MM.1S (cell line): ENCODE results near the gene CRB1.

Experiments
- DNase-seq: peaks from one replicate; pipeline ENCODE4 v3.0.0-alpha.2; 2015
- H2AFZ ChIP-seq: fragments of 300-600 bp; sonication (generic); 2 replicates; pipeline ENCODE4 v1.6.0; 2016; ENCODE audit warnings: antibody characterized with exemption, low read length
- H3F3A ChIP-seq: fragments of 300-600 bp; sonication (generic); 2 replicates; pipeline ENCODE4 v1.6.1; 2016; ENCODE audit warnings: mild to moderate bottlenecking, antibody characterized with exemption, low read length, moderate library complexity, mixed read lengths; ENCODE audit not compliant: insufficient read depth
- H3K27ac ChIP-seq: fragments of 300-600 bp; sonication (generic); 2 replicates; pipeline ENCODE4 v1.5.1; 2016; ENCODE audit warnings: mild to moderate bottlenecking, low read length
- H3K27me3 ChIP-seq: fragments of 300-600 bp; sonication (generic); replicated peaks from 2 replicates; pipeline ENCODE4 v1.6.0; 2016; ENCODE audit warnings: low read length; ENCODE audit not compliant: insufficient read depth
- H3K36me3 ChIP-seq: fragments of 300-600 bp; sonication (generic); replicated peaks from 2 replicates; pipeline ENCODE4 v1.6.1; 2016; ENCODE audit warnings: mild to moderate bottlenecking, low read length, mixed read lengths; ENCODE audit not compliant: insufficient read depth
- H3K4me1 ChIP-seq: fragments of 300-600 bp; sonication (generic); 2 replicates; pipeline ENCODE4 v1.6.1; 2016; ENCODE audit warnings: low read length, mixed read lengths
- H3K4me2 ChIP-seq: fragments of 300-600 bp; sonication (generic); 2 replicates; pipeline ENCODE4 v1.6.0; 2016; ENCODE audit warnings: low read depth, low read length
- H3K4me3 ChIP-seq: fragments of 300-600 bp; sonication (generic); 2 replicates; pipeline ENCODE4 v1.5.1; 2016; ENCODE audit warnings: low read length, mixed read lengths
- H3K79me2 ChIP-seq: fragments of 300-600 bp; sonication (generic); 2 replicates; pipeline ENCODE4 v1.6.1; 2016; ENCODE audit warnings: mixed run types, low read length, mixed read lengths
- H3K9ac ChIP-seq: fragments of 300-600 bp; sonication (generic); 2 replicates; pipeline ENCODE4 v1.6.1; 2016; ENCODE audit warnings: low read length, mixed read lengths
- H3K9me2 ChIP-seq: fragments of 300-600 bp; sonication (generic); replicated peaks from 2 replicates; pipeline ENCODE4 v1.6.1; 2016; ENCODE audit warnings: mild to moderate bottlenecking, low read length, mixed read lengths; ENCODE audit not compliant: insufficient read depth
- H3K9me3 ChIP-seq: fragments of 300-600 bp; sonication (generic); replicated peaks from 2 replicates; pipeline ENCODE4 v1.6.1; 2016; ENCODE audit warnings: mild to moderate bottlenecking, low read length, mixed read lengths; ENCODE audit not compliant: insufficient read depth
- H4K20me1 ChIP-seq: fragments of 300-600 bp; sonication (generic); 2 replicates; pipeline ENCODE4 v1.6.1; 2016; ENCODE audit warnings: mild to moderate bottlenecking, low read length, moderate library complexity, mixed read lengths; ENCODE audit not compliant: insufficient read depth
- EZH2 ChIP-seq: fragments of 300-600 bp; sonication (generic); optimal IDR thresholded peaks from 2 replicates; pipeline ENCODE3; 2017; ENCODE audit warnings: low read depth, mild to moderate bottlenecking, antibody characterized with exemption, low read length, mixed read lengths
- EZH2phosphoT487 ChIP-seq: fragments of 300-600 bp; sonication (generic); IDR thresholded peaks from 2 replicates; pipeline ENCODE4 v1.6.1; 2018; ENCODE audit warnings: antibody characterized with exemption, low read length
- TF ChIP-seq, protein P1 (sequence below): fragments of 300-600 bp; sonication (generic); IDR thresholded peaks from 2 replicates; pipeline ENCODE4 v1.5.1; 2016; ENCODE audit warnings: antibody characterized with exemption, low read length, mixed read lengths

Gene CRB1

DNA sequence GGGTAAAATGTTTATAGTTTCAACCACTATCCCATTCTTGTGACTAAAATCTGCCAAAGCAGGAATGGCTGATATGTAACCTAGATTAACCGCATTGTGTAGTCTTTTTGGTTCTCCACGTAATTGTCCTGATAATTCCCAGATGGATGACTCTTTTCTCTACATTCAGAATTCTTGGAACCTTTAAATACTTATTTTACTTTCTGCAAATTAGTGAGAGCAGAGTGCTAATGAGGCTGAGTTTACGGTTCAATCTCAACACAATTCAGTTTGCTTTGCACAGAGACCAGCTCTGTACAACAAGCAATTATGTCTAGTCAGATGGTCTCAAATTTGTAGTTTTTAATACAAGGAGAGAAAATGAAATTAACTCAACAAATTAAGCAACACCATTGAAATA lies 9.1 kb downstream of the CRB1 start:
- H4K20me1 ChIP-seq, result no peaks in the 10 kb centered on the region
- no peak for DNase-seq
- TF ChIP-seq, protein P1, sequence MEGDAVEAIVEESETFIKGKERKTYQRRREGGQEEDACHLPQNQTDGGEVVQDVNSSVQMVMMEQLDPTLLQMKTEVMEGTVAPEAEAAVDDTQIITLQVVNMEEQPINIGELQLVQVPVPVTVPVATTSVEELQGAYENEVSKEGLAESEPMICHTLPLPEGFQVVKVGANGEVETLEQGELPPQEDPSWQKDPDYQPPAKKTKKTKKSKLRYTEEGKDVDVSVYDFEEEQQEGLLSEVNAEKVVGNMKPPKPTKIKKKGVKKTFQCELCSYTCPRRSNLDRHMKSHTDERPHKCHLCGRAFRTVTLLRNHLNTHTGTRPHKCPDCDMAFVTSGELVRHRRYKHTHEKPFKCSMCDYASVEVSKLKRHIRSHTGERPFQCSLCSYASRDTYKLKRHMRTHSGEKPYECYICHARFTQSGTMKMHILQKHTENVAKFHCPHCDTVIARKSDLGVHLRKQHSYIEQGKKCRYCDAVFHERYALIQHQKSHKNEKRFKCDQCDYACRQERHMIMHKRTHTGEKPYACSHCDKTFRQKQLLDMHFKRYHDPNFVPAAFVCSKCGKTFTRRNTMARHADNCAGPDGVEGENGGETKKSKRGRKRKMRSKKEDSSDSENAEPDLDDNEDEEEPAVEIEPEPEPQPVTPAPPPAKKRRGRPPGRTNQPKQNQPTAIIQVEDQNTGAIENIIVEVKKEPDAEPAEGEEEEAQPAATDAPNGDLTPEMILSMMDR, result no peak
- TF ChIP-seq EZH2phosphoT487 (no peak), EZH2 (no peak)
- H2AFZ ChIP-seq, result no peak overlapping the region
- no peaks in the 10 kb centered on the region for H3F3A ChIP-seq
- no peaks in the 10 kb centered on the region for H3K36me3 ChIP-seq
- no peaks in the 10 kb centered on the region for H3K9me2 ChIP-seq
- no peak overlapping the region for H3K4me2 ChIP-seq
- H3K4me1 ChIP-seq, result no peaks in the 10 kb centered on the region
- no peak overlapping the region for H3K9ac ChIP-seq
- H3K27me3 ChIP-seq, result no peaks in the 10 kb centered on the region
- no peak overlapping the region for H3K27ac ChIP-seq
- H3K9me3 ChIP-seq, result no peaks in the 10 kb centered on the region
- no peaks in the 10 kb centered on the region for H3K79me2 ChIP-seq
- no peak overlapping the region for H3K4me3 ChIP-seq

DNA sequence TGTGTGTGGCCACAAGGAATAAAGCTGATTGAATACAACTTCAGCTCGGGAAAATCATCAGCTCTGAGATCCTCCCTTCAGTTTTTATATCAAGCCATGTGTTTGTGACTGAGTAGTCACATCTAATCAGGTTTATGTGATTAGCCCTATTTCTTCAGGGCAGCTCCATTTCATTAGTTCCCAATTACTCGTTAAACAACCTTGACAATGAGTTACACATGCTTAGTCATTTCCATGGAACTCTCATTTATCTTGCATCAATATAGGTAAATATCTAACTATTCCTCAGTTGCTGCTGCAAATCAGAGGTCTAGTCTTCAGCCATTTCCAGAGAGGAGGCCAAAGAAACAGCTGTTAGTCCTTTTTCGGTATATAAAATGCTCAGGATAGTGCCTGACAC lies 16.3 kb downstream of the CRB1 start:
- no peak for TF ChIP-seq EZH2
- no peak for TF ChIP-seq EZH2phosphoT487
- TF ChIP-seq, protein P1, result no peak
- H3K27ac ChIP-seq, result no peak overlapping the region
- no peaks in the 10 kb centered on the region for H3K9me3 ChIP-seq

DNA sequence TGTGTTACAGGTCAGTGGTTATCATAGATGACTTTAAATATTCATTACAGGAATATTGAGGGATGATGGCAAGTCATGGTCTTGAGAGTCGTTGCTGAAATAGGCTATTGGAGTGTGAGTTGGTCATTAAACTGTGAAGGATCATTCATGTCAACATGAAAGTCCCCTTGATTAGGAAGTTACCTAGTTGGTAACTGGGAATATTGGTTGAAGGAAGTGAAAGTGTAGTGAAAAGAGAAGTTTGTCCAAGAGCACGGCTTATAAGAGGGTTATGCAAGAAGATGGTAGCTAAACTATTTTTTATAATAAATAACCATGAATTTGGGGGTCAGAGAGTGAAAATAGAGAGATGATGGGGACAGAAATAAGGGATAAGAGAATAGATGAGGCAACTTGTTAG lies 16.9 kb downstream of the CRB1 start:
- Histone ChIP-seq H3K27ac (no peak overlapping the region), H3K9me2 (no peaks in the 10 kb centered on the region), H2AFZ (no peak overlapping the region), H3K36me3 (no peaks in the 10 kb centered on the region), H3F3A (no peaks in the 10 kb centered on the region), H3K27me3 (no peaks in the 10 kb centered on the region), H3K4me1 (no peaks in the 10 kb centered on the region), H3K4me2 (no peak overlapping the region), H3K4me3 (no peak overlapping the region), H3K79me2 (no peaks in the 10 kb centered on the region), H3K9ac (no peak overlapping the region), H3K9me3 (no peaks in the 10 kb centered on the region), H4K20me1 (no peaks in the 10 kb centered on the region)
- DNase-seq, result no peak
- TF ChIP-seq, protein P1, result no peak
- TF ChIP-seq EZH2phosphoT487 (no peak), EZH2 (no peak)

More for the DNA sequence above, 16.3 kb downstream of the CRB1 start:
- H3K4me2 ChIP-seq, result no peak overlapping the region
- H2AFZ ChIP-seq, result no peak overlapping the region
- H3K9me2 ChIP-seq, result no peaks in the 10 kb centered on the region
- no peaks in the 10 kb centered on the region for H3K79me2 ChIP-seq
- DNase-seq, result no peak
- H3K4me1 ChIP-seq, result no peaks in the 10 kb centered on the region
- no peaks in the 10 kb centered on the region for H3F3A ChIP-seq
- H4K20me1 ChIP-seq, result no peaks in the 10 kb centered on the region
- H3K4me3 ChIP-seq, result no peak overlapping the region
- no peaks in the 10 kb centered on the region for H3K27me3 ChIP-seq
- H3K36me3 ChIP-seq, result no peaks in the 10 kb centered on the region
- no peak overlapping the region for H3K9ac ChIP-seq
